ENCODE data around the gene PRKCE. TPM values are rescaled to one million over a fixed set of nuclear protein-coding genes. Genes with fewer than 3 reads are reported as not detected.

PRKCE gene
- total RNA-seq, 4 donors from 2014 or later: 20.0 to 29.7 (median 25.2) TPM

GRCh38 chr2:45826884-45827635 lies 175.6 kb downstream of the PRKCE start:
- no peak overlapping the region for H3K4me3 ChIP-seq
- peaks cover 0 to 4% (median 0%) of the 10 kb centered on the region in 4 donors for H3K4me1 ChIP-seq
- H3K36me3 ChIP-seq: no peaks in the 10 kb centered on the region
- peaks cover 0 to 8% (median 0%) of the 10 kb centered on the region in 4 donors for H3K9me3 ChIP-seq
- TF ChIP-seq CTCF (IDR thresholded peaks at IDR 0.05) (no peak), POLR2A (IDR thresholded peaks at IDR 0.05) (no peak)
- no peak overlapping the region for H3K27ac ChIP-seq
- no peaks in the 10 kb centered on the region for H3K27me3 ChIP-seq
- no peak for DNase-seq

DNA sequence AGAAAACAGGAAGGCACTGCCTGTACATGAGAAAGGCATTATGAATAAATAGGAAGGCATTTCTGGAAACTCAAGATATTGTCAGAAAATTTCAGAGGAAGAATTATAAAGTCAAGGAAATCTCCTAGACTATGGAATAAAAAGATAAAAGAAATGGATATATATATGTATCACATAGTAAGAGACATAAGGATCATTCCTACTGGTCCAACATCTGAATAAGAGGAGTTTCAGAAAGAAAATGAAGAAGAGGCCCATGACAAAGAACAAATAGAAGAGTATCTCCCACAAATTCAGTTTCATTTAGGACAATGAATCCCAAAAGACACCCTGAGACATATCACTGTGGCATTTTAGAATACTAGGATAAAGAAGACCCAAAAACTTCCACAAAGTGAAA lies 178.8 kb downstream of the PRKCE start:
- no peak overlapping the region for H3K27ac ChIP-seq
- no peaks in the 10 kb centered on the region for H3K36me3 ChIP-seq
- H3K4me1 ChIP-seq: no peaks in the 10 kb centered on the region
- TF ChIP-seq POLR2A (IDR thresholded peaks at IDR 0.05) (no peak), CTCF (IDR thresholded peaks at IDR 0.05) (no peak)
- no peak overlapping the region for H3K4me3 ChIP-seq
- no peaks in the 10 kb centered on the region for H3K27me3 ChIP-seq
- peaks cover 0 to 8% (median 0%) of the 10 kb centered on the region in 4 donors for H3K9me3 ChIP-seq
- no peak for DNase-seq

- no peak for DNase-seq
- Histone ChIP-seq H3K27ac (no peak overlapping the region), H3K36me3 (no peaks in the 10 kb centered on the region), H3K4me1 (peaks cover 0 to 2% (median 0%) of the 10 kb centered on the region in 4 donors), H3K9me3 (peaks cover 0 to 8% (median 0%) of the 10 kb centered on the region in 4 donors), H3K4me3 (no peak overlapping the region), H3K27me3 (no peaks in the 10 kb centered on the region)
- TF ChIP-seq POLR2A (IDR thresholded peaks at IDR 0.05) (no peak), CTCF (IDR thresholded peaks at IDR 0.05) (no peak)
Measured at GRCh38 chr2:45833301-45833967, 182.0 kb downstream of the PRKCE start.

- peak in 1 of 3 donors; percentile 56 for DNase-seq
- no peak overlapping the region for H3K4me3 ChIP-seq
Measured at GRCh38 chr2:45833968-45834344, 182.5 kb downstream of the PRKCE start.

GRCh38 chr2:45834372-45834771 lies 182.9 kb downstream of the PRKCE start:
- no peak overlapping the region for H3K4me3 ChIP-seq
- peaks cover 0 to 2% (median 0%) of the 10 kb centered on the region in 4 donors for H3K4me1 ChIP-seq
- TF ChIP-seq POLR2A (IDR thresholded peaks at IDR 0.05) (no peak), CTCF (IDR thresholded peaks at IDR 0.05) (no peak)
- no peak for DNase-seq
- no peaks in the 10 kb centered on the region for H3K27me3 ChIP-seq
- peaks cover 0 to 8% (median 0%) of the 10 kb centered on the region in 4 donors for H3K9me3 ChIP-seq
- H3K27ac ChIP-seq: no peak overlapping the region
- H3K36me3 ChIP-seq: no peaks in the 10 kb centered on the region

More at GRCh38 chr2:45833968-45834344, 182.5 kb downstream of the PRKCE start:
- TF ChIP-seq POLR2A (IDR thresholded peaks at IDR 0.05): no peak
- TF ChIP-seq CTCF (IDR thresholded peaks at IDR 0.05): no peak
- Histone ChIP-seq H3K27me3 (no peaks in the 10 kb centered on the region), H3K27ac (no peak overlapping the region), H3K9me3 (peaks cover 0 to 8% (median 0%) of the 10 kb centered on the region in 4 donors), H3K36me3 (no peaks in the 10 kb centered on the region), H3K4me1 (peaks cover 0 to 2% (median 0%) of the 10 kb centered on the region in 4 donors)
